Astrocyte (in vitro differentiated cells and primary cell): ENCODE results near the gene ICAM5. TPM values are rescaled to one million over a fixed set of nuclear protein-coding genes. Genes with fewer than 3 reads are reported as not detected.

Experiments
- DNase-seq: peaks from one replicate; pipeline ENCODE4 v3.0.0-alpha.2; 2010; ENCODE audit warnings: low read depth
- FAIRE-seq: peaks from 2 replicates; lab custom pipeline; 2011; peaks lifted over from hg19 to GRCh38; lab: Jason Lieb, UNC
- H2AFZ ChIP-seq: 2 replicates; pipeline ENCODE4 v1.6.0; 2012; ENCODE audit warnings: low read depth, low read length, inconsistent platforms
- H3K27ac ChIP-seq: 2 replicates; pipeline ENCODE4 v1.5.1; 2011; ENCODE audit warnings: low read depth, low read length, inconsistent platforms
- H3K27me3 ChIP-seq: 2 replicates; pipeline ENCODE4 v1.6.0; 2011; ENCODE audit warnings: low read length, inconsistent platforms; ENCODE audit not compliant: insufficient read depth
- H3K36me3 ChIP-seq: 2 replicates; pipeline ENCODE4 v1.5.1; 2011; ENCODE audit warnings: low read length, inconsistent platforms; ENCODE audit not compliant: insufficient read depth
- H3K4me1 ChIP-seq: 2 replicates; pipeline ENCODE4 v1.5.1; 2011; ENCODE audit warnings: low read length, inconsistent platforms; ENCODE audit not compliant: insufficient read depth
- H3K4me2 ChIP-seq: 2 replicates; pipeline ENCODE4 v1.6.0; 2012; ENCODE audit warnings: low read length, inconsistent platforms
- H3K4me3 ChIP-seq: 2 replicates; pipeline ENCODE4 v1.5.1; 2011; ENCODE audit warnings: low read depth, mild to moderate bottlenecking, low read length, inconsistent platforms; ENCODE audit not compliant: insufficient read depth
- H3K79me2 ChIP-seq: 2 replicates; pipeline ENCODE4 v1.6.0; 2012; ENCODE audit warnings: mild to moderate bottlenecking, low read length, inconsistent platforms; ENCODE audit not compliant: insufficient read depth
- H3K9ac ChIP-seq: 2 replicates; pipeline ENCODE4 v1.6.0; 2012; ENCODE audit warnings: mild to moderate bottlenecking, low read length, inconsistent platforms
- H3K9me3 ChIP-seq: 2 replicates; pipeline ENCODE4 v1.5.1; 2012; ENCODE audit warnings: low read depth, mild to moderate bottlenecking, low read length, inconsistent platforms; ENCODE audit not compliant: insufficient read depth
- H4K20me1 ChIP-seq: 2 replicates; pipeline ENCODE4 v1.6.0; 2012; ENCODE audit warnings: low read length, inconsistent platforms; ENCODE audit not compliant: insufficient read depth
- H3K27ac Mint-ChIP-seq: one replicate; pipeline ENCODE4 v1.8.0; 2021; ENCODE audit warnings: mild to moderate bottlenecking, mixed read lengths; ENCODE audit not compliant: unreplicated experiment
- H3K27me3 Mint-ChIP-seq: one replicate; pipeline ENCODE4 v1.8.0; 2021; ENCODE audit warnings: low read depth, mixed read lengths; ENCODE audit not compliant: unreplicated experiment
- H3K36me3 Mint-ChIP-seq: one replicate; pipeline ENCODE4 v1.8.0; 2021; ENCODE audit warnings: low read depth, mixed read lengths; ENCODE audit not compliant: unreplicated experiment
- H3K4me1 Mint-ChIP-seq: one replicate; pipeline ENCODE4 v1.8.0; 2021; ENCODE audit warnings: low read depth, mixed read lengths; ENCODE audit not compliant: unreplicated experiment
- H3K4me3 Mint-ChIP-seq: one replicate; pipeline ENCODE4 v1.8.0; 2021; ENCODE audit warnings: mild to moderate bottlenecking, moderate library complexity, mixed read lengths; ENCODE audit not compliant: unreplicated experiment
- H3K9me3 Mint-ChIP-seq: one replicate; pipeline ENCODE4 v1.8.0; 2021; ENCODE audit warnings: mild to moderate bottlenecking, mixed read lengths; ENCODE audit not compliant: unreplicated experiment
- EZH2 ChIP-seq: IDR thresholded peaks from 2 replicates; pipeline ENCODE4 v1.6.1; 2012; ENCODE audit warnings: mild to moderate bottlenecking, low read length, inconsistent platforms; ENCODE audit not compliant: insufficient read depth
- total RNA-seq: library from RNA; stranded (reverse); gene quantifications from 2 replicates; pipeline ENCODE4 v1.2.1, GENCODE V29; 2021
- TF ChIP-seq, protein P1 (sequence below): IDR thresholded peaks from 2 replicates; pipeline ENCODE4 v1.5.1; 2011; ENCODE audit warnings: low read depth, mild to moderate bottlenecking, inconsistent platforms, low read length, moderate library complexity; ENCODE audit not compliant: insufficient read depth

ICAM5 gene
- total RNA-seq, 1 donor from 2014 or later = 0.07 TPM

DNA sequence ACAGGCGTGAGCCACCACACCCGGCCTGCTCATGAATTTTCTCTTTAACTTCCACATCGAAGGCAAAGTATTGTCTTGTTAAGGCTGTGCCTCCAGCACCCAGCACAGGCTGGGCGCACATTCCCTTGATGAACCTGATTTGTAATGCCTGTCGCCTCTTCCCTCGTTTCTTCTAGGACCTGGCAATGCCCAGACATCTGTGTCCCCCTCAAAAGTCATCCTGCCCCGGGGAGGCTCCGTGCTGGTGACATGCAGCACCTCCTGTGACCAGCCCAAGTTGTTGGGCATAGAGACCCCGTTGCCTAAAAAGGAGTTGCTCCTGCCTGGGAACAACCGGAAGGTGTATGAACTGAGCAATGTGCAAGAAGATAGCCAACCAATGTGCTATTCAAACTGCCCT is 15.2 kb upstream of the ICAM5 start:
- no peak overlapping the region for H2AFZ ChIP-seq
- DNase-seq (no peak), FAIRE-seq (no peak)
- H3K79me2 ChIP-seq = no peaks in the 10 kb centered on the region
- no peak overlapping the region for H3K27ac ChIP-seq
- H3K36me3 Mint-ChIP-seq = no peaks in the 10 kb centered on the region
- H3K4me1 Mint-ChIP-seq = no peaks in the 10 kb centered on the region
- no peak overlapping the region for H3K4me2 ChIP-seq
- no peak overlapping the region for H3K4me3 ChIP-seq
- H3K9me3 ChIP-seq = no peaks in the 10 kb centered on the region
- H3K4me3 Mint-ChIP-seq = no peak overlapping the region
- peaks cover 11% of the 10 kb centered on the region for H3K4me1 ChIP-seq
- no peak overlapping the region for H3K9ac ChIP-seq
- H3K27me3 ChIP-seq = peaks cover 13% of the 10 kb centered on the region
- H3K27me3 Mint-ChIP-seq = peaks cover 29% of the 10 kb centered on the region
- TF ChIP-seq EZH2 = no peak
- TF ChIP-seq, protein P1, sequence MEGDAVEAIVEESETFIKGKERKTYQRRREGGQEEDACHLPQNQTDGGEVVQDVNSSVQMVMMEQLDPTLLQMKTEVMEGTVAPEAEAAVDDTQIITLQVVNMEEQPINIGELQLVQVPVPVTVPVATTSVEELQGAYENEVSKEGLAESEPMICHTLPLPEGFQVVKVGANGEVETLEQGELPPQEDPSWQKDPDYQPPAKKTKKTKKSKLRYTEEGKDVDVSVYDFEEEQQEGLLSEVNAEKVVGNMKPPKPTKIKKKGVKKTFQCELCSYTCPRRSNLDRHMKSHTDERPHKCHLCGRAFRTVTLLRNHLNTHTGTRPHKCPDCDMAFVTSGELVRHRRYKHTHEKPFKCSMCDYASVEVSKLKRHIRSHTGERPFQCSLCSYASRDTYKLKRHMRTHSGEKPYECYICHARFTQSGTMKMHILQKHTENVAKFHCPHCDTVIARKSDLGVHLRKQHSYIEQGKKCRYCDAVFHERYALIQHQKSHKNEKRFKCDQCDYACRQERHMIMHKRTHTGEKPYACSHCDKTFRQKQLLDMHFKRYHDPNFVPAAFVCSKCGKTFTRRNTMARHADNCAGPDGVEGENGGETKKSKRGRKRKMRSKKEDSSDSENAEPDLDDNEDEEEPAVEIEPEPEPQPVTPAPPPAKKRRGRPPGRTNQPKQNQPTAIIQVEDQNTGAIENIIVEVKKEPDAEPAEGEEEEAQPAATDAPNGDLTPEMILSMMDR = no peak
- H3K9me3 Mint-ChIP-seq = no peaks in the 10 kb centered on the region
- H3K27ac Mint-ChIP-seq = no peak overlapping the region
- no peaks in the 10 kb centered on the region for H4K20me1 ChIP-seq
- H3K36me3 ChIP-seq = no peaks in the 10 kb centered on the region

DNA sequence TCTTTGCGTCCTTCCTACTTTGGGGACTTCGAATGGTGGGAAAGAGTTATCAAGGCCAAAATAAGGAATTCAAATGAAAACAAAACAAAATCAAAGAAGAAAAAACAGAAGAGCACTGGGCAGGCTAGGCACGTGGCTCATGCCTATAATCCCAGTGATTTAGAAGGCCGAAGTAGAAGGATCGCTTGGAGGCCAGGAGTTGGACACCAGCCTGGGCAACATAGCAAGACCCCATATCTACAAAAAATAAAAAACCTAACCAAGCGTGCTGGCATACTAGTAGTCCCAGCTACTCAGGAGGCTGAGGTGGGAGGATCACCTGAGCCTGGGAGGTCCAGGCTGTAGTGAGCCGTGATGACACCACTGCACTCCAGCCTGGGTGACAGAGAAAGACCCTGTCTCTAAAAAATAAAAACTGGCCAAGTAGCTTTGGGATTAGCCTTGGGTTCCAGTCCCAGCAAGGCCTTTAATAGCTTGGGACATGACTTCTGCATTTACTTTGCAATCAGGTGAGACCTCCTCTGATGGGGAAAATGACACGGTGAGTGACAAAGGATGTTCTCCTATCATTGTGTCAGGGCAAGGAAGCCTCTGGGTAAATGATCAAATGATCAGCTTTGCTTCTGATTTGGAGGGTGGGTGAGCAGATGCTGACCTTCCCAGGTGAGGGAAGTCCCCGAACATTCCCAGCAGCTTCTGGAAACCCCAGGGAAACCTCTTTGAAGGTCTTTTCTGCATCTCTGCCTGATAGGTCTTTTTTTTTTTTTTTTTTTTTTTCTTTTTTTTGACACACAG is 11.8 kb upstream of the ICAM5 start:
- Histone ChIP-seq H4K20me1 (no peaks in the 10 kb centered on the region), H3K79me2 (no peaks in the 10 kb centered on the region), H3K4me3 (no peak overlapping the region), H3K4me2 (no peak overlapping the region), H3K27me3 (peaks cover 4% of the 10 kb centered on the region), H3K4me1 (no peaks in the 10 kb centered on the region), H3K9ac (no peak overlapping the region), H3K9me3 (no peaks in the 10 kb centered on the region), H2AFZ (no peak overlapping the region), H3K27ac (no peak overlapping the region), H3K36me3 (no peaks in the 10 kb centered on the region)
- FAIRE-seq (no peak), DNase-seq (no peak)
- no peaks in the 10 kb centered on the region for H3K9me3 Mint-ChIP-seq
- H3K4me3 Mint-ChIP-seq = no peak overlapping the region
- H3K27ac Mint-ChIP-seq = no peak overlapping the region
- no peaks in the 10 kb centered on the region for H3K36me3 Mint-ChIP-seq
- peaks cover 23% of the 10 kb centered on the region for H3K27me3 Mint-ChIP-seq
- TF ChIP-seq, protein P1 = no peak
- no peak for TF ChIP-seq EZH2
- no peaks in the 10 kb centered on the region for H3K4me1 Mint-ChIP-seq

DNA sequence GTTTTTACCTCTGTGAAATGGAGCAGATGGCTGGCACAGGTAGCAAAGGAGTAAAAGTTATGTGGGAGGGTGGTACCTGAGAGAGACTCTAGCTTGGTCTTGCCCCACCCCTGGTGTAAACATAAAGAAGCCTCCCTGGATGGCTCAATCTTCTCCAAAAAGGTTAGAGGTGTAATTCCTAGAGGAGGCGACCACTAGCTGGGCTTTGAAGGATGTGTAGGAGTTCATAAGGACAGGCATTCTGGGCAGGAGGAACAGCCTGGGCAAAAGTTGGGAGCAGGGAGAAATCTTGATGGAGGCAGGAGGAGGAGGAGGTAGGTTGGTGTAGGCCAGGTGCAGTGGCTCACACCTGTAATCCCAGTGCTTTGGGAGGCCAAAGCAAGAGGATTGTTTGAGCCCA is 10.8 kb upstream of the ICAM5 start:
- Histone ChIP-seq H3K79me2 (no peaks in the 10 kb centered on the region), H3K4me3 (no peak overlapping the region), H3K36me3 (no peaks in the 10 kb centered on the region), H3K9me3 (no peaks in the 10 kb centered on the region), H3K4me1 (no peaks in the 10 kb centered on the region), H3K4me2 (no peak overlapping the region), H3K27ac (no peak overlapping the region), H3K27me3 (peaks cover 3% of the 10 kb centered on the region), H3K9ac (no peak overlapping the region), H4K20me1 (no peaks in the 10 kb centered on the region), H2AFZ (no peak overlapping the region)
- DNase-seq (no peak), FAIRE-seq (no peak)
- no peak overlapping the region for H3K27ac Mint-ChIP-seq
- no peak overlapping the region for H3K4me3 Mint-ChIP-seq
- H3K36me3 Mint-ChIP-seq = no peaks in the 10 kb centered on the region
- peaks cover 26% of the 10 kb centered on the region for H3K27me3 Mint-ChIP-seq
- TF ChIP-seq EZH2 = no peak
- no peaks in the 10 kb centered on the region for H3K4me1 Mint-ChIP-seq
- no peaks in the 10 kb centered on the region for H3K9me3 Mint-ChIP-seq
